GM12891 (cell line): ENCODE data around the gene VAMP3.
"Not testable (repeated sequence)": the region's sequence is repeated elsewhere in the genome, so short reads cannot be mapped to it uniquely, and the experiment has no call there.

Source experiments
- DNase-seq: peaks from one replicate; pipeline ENCODE4 v3.0.0; 2011; ENCODE audit warnings: low spot score; ENCODE audit not compliant: insufficient read length
- FAIRE-seq: peaks from 2 replicates; lab custom pipeline; 2011; peaks lifted over from hg19 to GRCh38; lab: Jason Lieb, UNC
- PAX5 ChIP-seq: IDR thresholded peaks from 2 replicates; pipeline ENCODE4 v1.6.1; 2011; ENCODE audit warnings: low read length, moderate library complexity, mild to moderate bottlenecking; ENCODE audit not compliant: insufficient read depth, severe bottlenecking
- POLR2A ChIP-seq: IDR thresholded peaks from 2 replicates; pipeline ENCODE4 v1.6.1; 2011; ENCODE audit warnings: low read depth, low read length, control low read depth
- POLR2AphosphoS5 ChIP-seq: IDR thresholded peaks from 2 replicates; pipeline ENCODE4 v1.6.1; 2011; ENCODE audit warnings: low read depth, low read length, control low read depth
- POU2F2 ChIP-seq: IDR thresholded peaks from 2 replicates; pipeline ENCODE4 v1.6.1; 2011; ENCODE audit warnings: low read depth, mild to moderate bottlenecking, control low read depth, low read length, moderate library complexity
- SPI1 ChIP-seq: IDR thresholded peaks from 2 replicates; pipeline ENCODE4 v1.6.1; 2011; ENCODE audit warnings: low read depth, low read length, control low read depth
- TAF1 ChIP-seq: IDR thresholded peaks from 2 replicates; pipeline ENCODE4 v1.6.1; 2011; ENCODE audit warnings: low read depth, low read length, control low read depth

The VAMP3 gene

GRCh38 chr1:7781501-7781900 is 10.4 kb downstream of the VAMP3 start:
- DNase-seq (no peak), FAIRE-seq (no peak)
- TF ChIP-seq POLR2AphosphoS5: no peak
- no peak for TF ChIP-seq POU2F2
- TF ChIP-seq TAF1: no peak
- TF ChIP-seq PAX5: no peak
- no peak for TF ChIP-seq POLR2A
- TF ChIP-seq SPI1: no peak

- peak; percentile 87 for FAIRE-seq
- TF ChIP-seq POU2F2 (no peak), SPI1 (no peak), POLR2A (0 out of 2 replicates have a peak, but pooled peaks have one; percentile 11), TAF1 (no peak), PAX5 (no peak), POLR2AphosphoS5 (0 out of 2 replicates have a peak, but pooled peaks have one; percentile 15)
- peak; percentile 14 for DNase-seq
Observed at GRCh38 chr1:7781923-7782495, 10.9 kb downstream of the VAMP3 start.

- FAIRE-seq (no peak), DNase-seq (peak; percentile 41)
- TF ChIP-seq SPI1 (no peak), POLR2A (no peak), POU2F2 (no peak), PAX5 (no peak), POLR2AphosphoS5 (no peak), TAF1 (no peak)
Observed at GRCh38 chr1:7783178-7783711, 12.1 kb downstream of the VAMP3 start.

GRCh38 chr1:7783826-7784491 is 12.9 kb downstream of the VAMP3 start, which contains the start of gene PER3:
TSS of gene PER3 (plus strand) at chr1:7784291. CDS start at chr1:7784878, 587 bp downstream.
- peak; percentile 91 for DNase-seq
- peak; percentile 91 for FAIRE-seq
- TF ChIP-seq TAF1: no peak
- TF ChIP-seq SPI1: no peak
- no peak for TF ChIP-seq POU2F2
- no peak for TF ChIP-seq PAX5

GRCh38 chr1:7784492-7785071 is 13.5 kb downstream of the VAMP3 start:
- DNase-seq: no peak
- FAIRE-seq: no peak
- TF ChIP-seq SPI1: no peak
- no peak for TF ChIP-seq TAF1
- no peak for TF ChIP-seq POLR2AphosphoS5
- no peak for TF ChIP-seq POU2F2
- no peak for TF ChIP-seq POLR2A
- no peak for TF ChIP-seq PAX5

GRCh38 chr1:7785108-7785507 is 14.0 kb downstream of the VAMP3 start:
- no peak for TF ChIP-seq TAF1
- no peak for TF ChIP-seq POLR2AphosphoS5
- no peak for TF ChIP-seq SPI1
- no peak for TF ChIP-seq POU2F2
- TF ChIP-seq PAX5: no peak
- no peak for TF ChIP-seq POLR2A
- DNase-seq: no peak
- no peak for FAIRE-seq

- FAIRE-seq (no peak), DNase-seq (no peak)
- TF ChIP-seq POLR2AphosphoS5: no peak
- no peak for TF ChIP-seq POU2F2
- TF ChIP-seq TAF1: no peak
- TF ChIP-seq SPI1: no peak
- TF ChIP-seq PAX5: no peak
- TF ChIP-seq POLR2A: no peak
Observed at GRCh38 chr1:7786795-7787194, 15.7 kb downstream of the VAMP3 start.

- DNase-seq (no peak), FAIRE-seq (no peak)
- TF ChIP-seq TAF1 (no peak), POLR2AphosphoS5 (no peak), PAX5 (no peak), POLR2A (no peak), SPI1 (no peak), POU2F2 (no peak)
Observed at GRCh38 chr1:7789828-7790227, 18.7 kb downstream of the VAMP3 start.

- not testable (repeated sequence) for FAIRE-seq, DNase-seq
Observed at GRCh38 chr1:7791027-7791426, 19.9 kb downstream of the VAMP3 start.

- no peak for TF ChIP-seq POU2F2
- no peak for TF ChIP-seq PAX5
- TF ChIP-seq POLR2A: no peak
- TF ChIP-seq TAF1: no peak
- TF ChIP-seq POLR2AphosphoS5: no peak
- TF ChIP-seq SPI1: no peak
- no peak for FAIRE-seq
Observed at GRCh38 chr1:7795406-7795805, 24.3 kb downstream of the VAMP3 start.

More at GRCh38 chr1:7795406-7795805, 24.3 kb downstream of the VAMP3 start:
- DNase-seq: no peak
